Esophagus squamous epithelium (tissue), 4 donors: ENCODE data around the gene RHCE.
"Not testable (repeated sequence)": the region's sequence is repeated elsewhere in the genome, so short reads cannot be mapped to it uniquely, and the experiment has no call there.

Source experiments
- CTCF ChIP-seq, 6 experiments: fragments of 450-650 bp in 4 of 6; fragments of 200-600 bp in 2 of 6; sonication (generic) in 2 of 6; IDR thresholded peaks; one replicate each; pipeline ENCODE4 v1.5.1; 2016 to 2019; ENCODE audit warnings: antibody characterized with exemption in 6 of 6, mild to moderate bottlenecking in 4 of 6, moderate library complexity in 4 of 6
- POLR2A ChIP-seq, 4 donors: fragments of 450-650 bp; IDR thresholded peaks; one replicate each; pipeline ENCODE4 v1.6.1; 2017; ENCODE audit warnings: antibody characterized with exemption in 4 of 4, mild to moderate bottlenecking in 4 of 4, moderate library complexity in 3 of 4

- TF ChIP-seq POLR2A, CTCF (IDR thresholded peaks at IDR 0.05): not testable (repeated sequence)
Measured at GRCh38 chr1:25327864-25328790, 92.5 kb downstream of the RHCE start.
